B cell (primary cell): ENCODE results near the gene PTPRQ. TPM values are rescaled to one million over a fixed set of nuclear protein-coding genes. Genes with fewer than 3 reads are reported as not detected.

Experiments used
- ATAC-seq: fragments of 200-7000 bp; cut with Tn5 transposase; one replicate; pipeline ENCODE4 v1.10.0; 2021; ENCODE audit warnings: low read depth, mild to moderate bottlenecking, moderate number of reproducible peaks, moderate library complexity
- CTCF ChIA-PET: fragments of 350-600 bp; sonication (Branson Sonifier 250); formaldehyde crosslinking; loops from one replicate; lab custom pipeline; 2021; ENCODE audit warnings: antibody characterized with exemption, inconsistent platforms; lab: Charles Lee
- POLR2A ChIA-PET: fragments of 350-600 bp; sonication (Branson Sonifier 250); formaldehyde crosslinking; loops from one replicate; lab custom pipeline; 2021; ENCODE audit warnings: antibody characterized with exemption; lab: Charles Lee
- DNase-seq: peaks from one replicate; pipeline ENCODE4 v3.0.0; 2013
- H2AFZ ChIP-seq: 2 replicates; pipeline ENCODE4 v1.6.1; 2012; ENCODE audit warnings: mild to moderate bottlenecking, low read depth, low read length; ENCODE audit not compliant: insufficient read depth, poor library complexity, severe bottlenecking
- H3K27ac ChIP-seq, 2 donors: 1 replicate in 1 of 2; 2 replicates in 1 of 2; pipeline ENCODE4 v1.5.1; 2012 to 2013; ENCODE audit warnings: low read length in 2 of 2, mild to moderate bottlenecking in 2 of 2, moderate library complexity in 1 of 2
- H3K27me3 ChIP-seq, 4 experiments: fragments of 200-600 bp in 1 of 4; sonication (generic) in 1 of 4; replicated peaks in 1 of 4; 1 replicate in 2 of 4; 2 replicates in 2 of 4; pipeline versions ENCODE4 v1.6.1 to v1.7.0; 2013 to 2016; ENCODE audit warnings: low read length in 3 of 4, mild to moderate bottlenecking in 2 of 4, mixed read lengths in 1 of 4, moderate library complexity in 1 of 4; ENCODE audit not compliant: insufficient read depth in 4 of 4, control insufficient read depth in 3 of 4; ENCODE audit errors: control extremely low read depth in 1 of 4
- H3K36me3 ChIP-seq, 2 experiments: replicated peaks in 1 of 2; 1 replicate in 1 of 2; 2 replicates in 1 of 2; pipeline versions ENCODE4 v1.6.1 to v1.7.1; 2013; ENCODE audit warnings: low read length in 1 of 2; ENCODE audit not compliant: insufficient read depth in 2 of 2, control insufficient read depth in 1 of 2; ENCODE audit errors: control extremely low read depth in 1 of 2, extremely low read depth in 1 of 2
- H3K4me1 ChIP-seq, 2 donors: fragments of 200-600 bp in 1 of 2; sonication (generic) in 1 of 2; 1 replicate in 1 of 2; 2 replicates in 1 of 2; pipeline versions ENCODE4 v1.5.1 to v1.6.1; 2013 to 2017; ENCODE audit warnings: low read length in 2 of 2; ENCODE audit not compliant: control insufficient read depth in 2 of 2, insufficient read depth in 2 of 2
- H3K4me2 ChIP-seq: replicated peaks from 2 replicates; pipeline ENCODE3; 2012; ENCODE audit warnings: mild to moderate bottlenecking, low read depth, low read length; ENCODE audit not compliant: poor library complexity, severe bottlenecking
- H3K4me3 ChIP-seq, 5 experiments: fragments of 200-600 bp in 1 of 5; sonication (generic) in 1 of 5; 1 replicate in 3 of 5; 2 replicates in 2 of 5; pipeline versions ENCODE4 v1.5.1 to v1.7.0; 2011 to 2016; ENCODE audit warnings: low read length in 4 of 5, mild to moderate bottlenecking in 4 of 5, low read depth in 2 of 5, control low read depth in 1 of 5, moderate library complexity in 1 of 5; ENCODE audit not compliant: insufficient read depth in 1 of 5; ENCODE audit errors: control extremely low read depth in 1 of 5, extremely low read depth in 1 of 5
- H3K79me2 ChIP-seq: fragments of 200-600 bp; sonication (generic); one replicate; pipeline ENCODE4 v1.6.0; 2016; ENCODE audit warnings: low read length; ENCODE audit not compliant: control insufficient read depth, insufficient read depth
- H3K9ac ChIP-seq: fragments of 200-600 bp; sonication (generic); 2 replicates; pipeline ENCODE4 v1.6.1; 2017; ENCODE audit warnings: mild to moderate bottlenecking, low read length, moderate library complexity
- H3K9me3 ChIP-seq, 3 donors: one replicate each; pipeline versions ENCODE4 v1.6.1 to v1.7.1; 2013; ENCODE audit warnings: low read length in 2 of 3; ENCODE audit not compliant: control insufficient read depth in 2 of 3, insufficient read depth in 1 of 3; ENCODE audit errors: control extremely low read depth in 1 of 3
- H4K20me1 ChIP-seq: 2 replicates; pipeline ENCODE4 v1.6.0; 2012; ENCODE audit warnings: mild to moderate bottlenecking, low read length; ENCODE audit not compliant: insufficient read depth, control insufficient read depth, poor library complexity, severe bottlenecking
- H3K27ac Mint-ChIP-seq: one replicate; pipeline ENCODE4 v1.8.0; 2021; ENCODE audit warnings: mixed read lengths
- H3K27me3 Mint-ChIP-seq: one replicate; pipeline ENCODE4 v1.8.0; 2021; ENCODE audit warnings: mixed read lengths
- H3K4me1 Mint-ChIP-seq: one replicate; pipeline ENCODE4 v1.8.0; 2021; ENCODE audit warnings: mixed read lengths
- H3K4me3 Mint-ChIP-seq: one replicate; pipeline ENCODE4 v1.8.0; 2021; ENCODE audit warnings: mixed read lengths
- H3K9me3 Mint-ChIP-seq: one replicate; pipeline ENCODE4 v1.8.0; 2022; ENCODE audit warnings: mixed read lengths; ENCODE audit not compliant: insufficient read depth
- EZH2 ChIP-seq: IDR thresholded peaks from 2 replicates; pipeline ENCODE4 v1.6.1; 2012; ENCODE audit warnings: borderline replicate concordance, low read depth, mild to moderate bottlenecking, moderate library complexity, low read length; ENCODE audit not compliant: insufficient read depth, poor library complexity, severe bottlenecking
- WGBS: methylation state at CpG from one replicate; pipeline ENCODE4 v1.1.5; 2013; ENCODE audit warnings: missing lambda C conversion rate; ENCODE audit not compliant: insufficient coverage; 5-methylcytosine and 5-hydroxymethylcytosine counted together
- intact Hi-C: fragments of 100-400 bp; cut with micrococcal nuclease; formaldehyde crosslinking; loops from one replicate; pipeline ENCODE4 v1.10.0; 2022
- polyA plus RNA-seq: library from polyadenylated mRNA; depleted of rRNA; stranded (reverse); fragments of >200 nt; gene quantifications from 2 replicates; pipeline ENCODE4 v1.2.3, GENCODE V29; 2012
- total RNA-seq, 2 donors: library from RNA; stranded (reverse); fragments of 120-200 nt in 1 of 2; gene quantifications; 1 replicate in 1 of 2; 2 replicates in 1 of 2; pipeline versions ENCODE4 v1.2.3 to v1.2.4, GENCODE V29; 2013 to 2022
- TF ChIP-seq, protein P1 (sequence below): fragments of 200-600 bp; IDR thresholded peaks from one replicate; pipeline ENCODE4 v1.8.0; 2022; ENCODE audit warnings: antibody characterized with exemption, mild to moderate bottlenecking

PTPRQ gene
- total and polyA plus RNA-seq, 2 donors (not counting 1 experiment from before 2014, with no cell fraction given): not detected

DNA sequence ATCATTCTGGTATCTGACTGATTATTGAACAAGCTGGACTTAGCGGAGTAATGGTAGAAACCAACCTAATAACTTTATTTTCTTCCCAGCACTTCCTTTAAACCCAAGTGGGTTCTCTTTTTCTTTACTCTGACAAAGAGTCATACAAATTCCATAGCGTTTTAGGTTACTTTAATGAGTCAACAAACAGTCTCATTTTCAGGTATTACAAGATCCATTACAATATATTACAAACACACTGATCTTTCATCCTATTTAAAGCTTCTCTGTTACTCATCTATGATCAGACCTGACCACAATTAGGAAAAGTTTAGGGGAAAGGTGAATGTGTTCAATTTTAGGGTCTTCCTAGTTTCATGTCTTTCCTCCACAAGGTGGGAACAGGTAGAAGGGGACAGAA is 39.4 kb upstream of the PTPRQ start:
- CTCF ChIA-PET: no interaction called here
- Histone ChIP-seq H3K4me3 (no peak overlapping the region), H3K27me3 (no peaks in the 10 kb centered on the region), H3K9me3 (peaks cover 0 to 5% (median 0%) of the 10 kb centered on the region in 3 donors), H4K20me1 (no peaks in the 10 kb centered on the region), H3K4me1 (no peaks in the 10 kb centered on the region), H3K27ac (no peak overlapping the region), H3K79me2 (no peaks in the 10 kb centered on the region), H3K4me2 (no peak overlapping the region), H3K9ac (no peak overlapping the region), H2AFZ (no peak overlapping the region), H3K36me3 (no peaks in the 10 kb centered on the region)
- POLR2A ChIA-PET: no interaction called here
- intact Hi-C loops: no loop called here
- H3K9me3 Mint-ChIP-seq: no peaks in the 10 kb centered on the region
- ATAC-seq: no peak
- no peak for TF ChIP-seq EZH2
- TF ChIP-seq, protein P1, sequence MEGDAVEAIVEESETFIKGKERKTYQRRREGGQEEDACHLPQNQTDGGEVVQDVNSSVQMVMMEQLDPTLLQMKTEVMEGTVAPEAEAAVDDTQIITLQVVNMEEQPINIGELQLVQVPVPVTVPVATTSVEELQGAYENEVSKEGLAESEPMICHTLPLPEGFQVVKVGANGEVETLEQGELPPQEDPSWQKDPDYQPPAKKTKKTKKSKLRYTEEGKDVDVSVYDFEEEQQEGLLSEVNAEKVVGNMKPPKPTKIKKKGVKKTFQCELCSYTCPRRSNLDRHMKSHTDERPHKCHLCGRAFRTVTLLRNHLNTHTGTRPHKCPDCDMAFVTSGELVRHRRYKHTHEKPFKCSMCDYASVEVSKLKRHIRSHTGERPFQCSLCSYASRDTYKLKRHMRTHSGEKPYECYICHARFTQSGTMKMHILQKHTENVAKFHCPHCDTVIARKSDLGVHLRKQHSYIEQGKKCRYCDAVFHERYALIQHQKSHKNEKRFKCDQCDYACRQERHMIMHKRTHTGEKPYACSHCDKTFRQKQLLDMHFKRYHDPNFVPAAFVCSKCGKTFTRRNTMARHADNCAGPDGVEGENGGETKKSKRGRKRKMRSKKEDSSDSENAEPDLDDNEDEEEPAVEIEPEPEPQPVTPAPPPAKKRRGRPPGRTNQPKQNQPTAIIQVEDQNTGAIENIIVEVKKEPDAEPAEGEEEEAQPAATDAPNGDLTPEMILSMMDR: no peak
- H3K4me3 Mint-ChIP-seq: no peak overlapping the region
- no peak overlapping the region for H3K27ac Mint-ChIP-seq
- no peaks in the 10 kb centered on the region for H3K4me1 Mint-ChIP-seq
- WGBS: no CpG with 5 or more reads among the region's 2 CpGs
- DNase-seq: no peak
- peaks cover 5% of the 10 kb centered on the region for H3K27me3 Mint-ChIP-seq

GRCh38 chr12:80406253-80406652 is 37.8 kb upstream of the PTPRQ start:
- no peak overlapping the region for H2AFZ ChIP-seq
- H3K9me3 ChIP-seq: no peaks in the 10 kb centered on the region
- no peaks in the 10 kb centered on the region for H3K4me1 Mint-ChIP-seq
- H3K27ac ChIP-seq: no peak overlapping the region
- H3K4me3 ChIP-seq: no peak overlapping the region
- POLR2A ChIA-PET: no interaction called here
- no peak for DNase-seq
- H3K4me2 ChIP-seq: no peak overlapping the region
- no peak overlapping the region for H3K27ac Mint-ChIP-seq
- no peaks in the 10 kb centered on the region for H3K36me3 ChIP-seq
- H3K9ac ChIP-seq: no peak overlapping the region
- H3K79me2 ChIP-seq: no peaks in the 10 kb centered on the region
- intact Hi-C loops: no loop called here
- H3K27me3 ChIP-seq: no peaks in the 10 kb centered on the region
- no peaks in the 10 kb centered on the region for H4K20me1 ChIP-seq
- no peak for ATAC-seq
- TF ChIP-seq, protein P1: no peak
- no peak for TF ChIP-seq EZH2
- no peak overlapping the region for H3K4me3 Mint-ChIP-seq
- H3K27me3 Mint-ChIP-seq: no peaks in the 10 kb centered on the region
- no peaks in the 10 kb centered on the region for H3K4me1 ChIP-seq
- CTCF ChIA-PET: no interaction called here
- no peaks in the 10 kb centered on the region for H3K9me3 Mint-ChIP-seq
